Measurements from ENCODE around the gene CORIN.

CORIN gene, protein sequence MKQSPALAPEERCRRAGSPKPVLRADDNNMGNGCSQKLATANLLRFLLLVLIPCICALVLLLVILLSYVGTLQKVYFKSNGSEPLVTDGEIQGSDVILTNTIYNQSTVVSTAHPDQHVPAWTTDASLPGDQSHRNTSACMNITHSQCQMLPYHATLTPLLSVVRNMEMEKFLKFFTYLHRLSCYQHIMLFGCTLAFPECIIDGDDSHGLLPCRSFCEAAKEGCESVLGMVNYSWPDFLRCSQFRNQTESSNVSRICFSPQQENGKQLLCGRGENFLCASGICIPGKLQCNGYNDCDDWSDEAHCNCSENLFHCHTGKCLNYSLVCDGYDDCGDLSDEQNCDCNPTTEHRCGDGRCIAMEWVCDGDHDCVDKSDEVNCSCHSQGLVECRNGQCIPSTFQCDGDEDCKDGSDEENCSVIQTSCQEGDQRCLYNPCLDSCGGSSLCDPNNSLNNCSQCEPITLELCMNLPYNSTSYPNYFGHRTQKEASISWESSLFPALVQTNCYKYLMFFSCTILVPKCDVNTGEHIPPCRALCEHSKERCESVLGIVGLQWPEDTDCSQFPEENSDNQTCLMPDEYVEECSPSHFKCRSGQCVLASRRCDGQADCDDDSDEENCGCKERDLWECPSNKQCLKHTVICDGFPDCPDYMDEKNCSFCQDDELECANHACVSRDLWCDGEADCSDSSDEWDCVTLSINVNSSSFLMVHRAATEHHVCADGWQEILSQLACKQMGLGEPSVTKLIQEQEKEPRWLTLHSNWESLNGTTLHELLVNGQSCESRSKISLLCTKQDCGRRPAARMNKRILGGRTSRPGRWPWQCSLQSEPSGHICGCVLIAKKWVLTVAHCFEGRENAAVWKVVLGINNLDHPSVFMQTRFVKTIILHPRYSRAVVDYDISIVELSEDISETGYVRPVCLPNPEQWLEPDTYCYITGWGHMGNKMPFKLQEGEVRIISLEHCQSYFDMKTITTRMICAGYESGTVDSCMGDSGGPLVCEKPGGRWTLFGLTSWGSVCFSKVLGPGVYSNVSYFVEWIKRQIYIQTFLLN

DNA sequence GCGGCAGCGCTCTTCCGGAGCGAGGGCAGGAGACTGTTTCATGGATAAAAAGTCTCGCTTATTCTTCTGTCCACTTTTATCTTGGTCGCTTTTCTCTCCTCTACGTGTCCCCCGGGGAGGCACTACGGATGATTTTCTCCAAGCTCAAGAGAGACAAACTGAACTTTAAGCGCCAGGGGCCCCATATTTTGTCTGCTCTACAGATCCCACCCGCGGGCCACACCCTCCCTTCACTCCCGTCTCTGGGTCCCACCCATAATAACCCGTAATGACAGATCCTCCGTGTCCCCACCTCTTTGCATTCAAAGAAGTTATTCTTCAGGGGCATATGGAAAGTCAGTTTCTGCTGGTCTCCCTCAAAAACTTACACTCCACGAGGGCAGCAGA, at the start of gene CORIN:
Gene CORIN (minus strand): TSS at position 160 of the 387 bp plus-strand sequence. CDS start 118 bp downstream, at position 42.
- TF ChIP-seq, protein P1, sequence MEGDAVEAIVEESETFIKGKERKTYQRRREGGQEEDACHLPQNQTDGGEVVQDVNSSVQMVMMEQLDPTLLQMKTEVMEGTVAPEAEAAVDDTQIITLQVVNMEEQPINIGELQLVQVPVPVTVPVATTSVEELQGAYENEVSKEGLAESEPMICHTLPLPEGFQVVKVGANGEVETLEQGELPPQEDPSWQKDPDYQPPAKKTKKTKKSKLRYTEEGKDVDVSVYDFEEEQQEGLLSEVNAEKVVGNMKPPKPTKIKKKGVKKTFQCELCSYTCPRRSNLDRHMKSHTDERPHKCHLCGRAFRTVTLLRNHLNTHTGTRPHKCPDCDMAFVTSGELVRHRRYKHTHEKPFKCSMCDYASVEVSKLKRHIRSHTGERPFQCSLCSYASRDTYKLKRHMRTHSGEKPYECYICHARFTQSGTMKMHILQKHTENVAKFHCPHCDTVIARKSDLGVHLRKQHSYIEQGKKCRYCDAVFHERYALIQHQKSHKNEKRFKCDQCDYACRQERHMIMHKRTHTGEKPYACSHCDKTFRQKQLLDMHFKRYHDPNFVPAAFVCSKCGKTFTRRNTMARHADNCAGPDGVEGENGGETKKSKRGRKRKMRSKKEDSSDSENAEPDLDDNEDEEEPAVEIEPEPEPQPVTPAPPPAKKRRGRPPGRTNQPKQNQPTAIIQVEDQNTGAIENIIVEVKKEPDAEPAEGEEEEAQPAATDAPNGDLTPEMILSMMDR (conservative IDR thresholded peaks at IDR 0.05; ENCODE audit: low read depth), result no peak
- ChIA-PET POLR2A (ENCODE audit: low non-redundant PET) (no interaction called here), CTCF (interaction anchor here (0.5 to 1.8 kb wide), 6 partner anchors 10 to 151 kb away, joined by 3 to 7 read pairs (median 3); no protein-coding TSS in a partner anchor)
- H3K27ac ChIP-seq, result no peak within 1 kb of the TSS
- DNase-seq (ENCODE audit: low spot score), result no peak

DNA sequence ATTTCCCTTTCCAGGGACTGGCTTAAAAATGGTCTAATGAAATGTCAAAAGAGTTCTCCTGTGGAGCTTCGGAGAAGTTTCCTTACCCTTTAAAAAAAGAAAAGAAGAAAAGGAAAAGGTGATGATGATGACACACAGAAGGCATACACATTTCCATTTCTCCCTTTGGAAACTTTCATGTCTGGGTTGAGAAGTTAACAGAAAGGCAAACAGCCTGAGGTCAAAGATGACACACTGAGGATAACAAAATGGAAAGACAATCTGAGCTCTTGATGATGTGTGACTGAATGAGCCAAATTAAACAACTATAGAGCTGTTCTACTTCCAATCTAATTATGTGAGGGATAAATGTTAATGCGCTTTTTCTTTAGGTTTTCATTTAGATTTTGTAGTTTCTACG, 44.4 kb upstream of the CORIN start:
- TF ChIP-seq, protein P1 (conservative IDR thresholded peaks at IDR 0.05; ENCODE audit: low read depth), result no peak
- no peak overlapping the region for H3K27ac ChIP-seq
- CTCF ChIA-PET, result no interaction called here
- POLR2A ChIA-PET (ENCODE audit: low non-redundant PET), result no interaction called here
- no peak for DNase-seq (ENCODE audit: low spot score)

DNA sequence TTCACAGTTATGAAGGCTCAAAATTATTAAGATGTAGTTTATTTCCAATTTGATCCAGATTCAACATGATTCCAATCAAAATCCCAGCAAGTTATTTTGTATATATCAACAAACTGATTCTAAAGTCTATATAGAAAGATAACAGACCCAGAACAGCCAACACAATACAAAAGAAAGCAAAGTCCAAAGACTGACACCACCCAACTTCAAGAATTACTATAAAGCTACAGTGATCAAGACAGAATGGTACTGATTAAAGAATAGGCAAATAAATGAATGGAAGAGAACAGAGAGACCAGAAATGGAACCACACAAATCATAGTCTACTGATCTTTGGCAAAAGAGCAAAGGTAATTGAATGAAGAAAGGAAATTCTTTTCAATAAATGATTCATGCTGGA, 41.6 kb upstream of the CORIN start:
- CTCF ChIA-PET, result no interaction called here
- POLR2A ChIA-PET (ENCODE audit: low non-redundant PET), result no interaction called here
- no peak for DNase-seq (ENCODE audit: low spot score)
- no peak overlapping the region for H3K27ac ChIP-seq
- TF ChIP-seq, protein P1 (conservative IDR thresholded peaks at IDR 0.05; ENCODE audit: low read depth), result no peak

DNA sequence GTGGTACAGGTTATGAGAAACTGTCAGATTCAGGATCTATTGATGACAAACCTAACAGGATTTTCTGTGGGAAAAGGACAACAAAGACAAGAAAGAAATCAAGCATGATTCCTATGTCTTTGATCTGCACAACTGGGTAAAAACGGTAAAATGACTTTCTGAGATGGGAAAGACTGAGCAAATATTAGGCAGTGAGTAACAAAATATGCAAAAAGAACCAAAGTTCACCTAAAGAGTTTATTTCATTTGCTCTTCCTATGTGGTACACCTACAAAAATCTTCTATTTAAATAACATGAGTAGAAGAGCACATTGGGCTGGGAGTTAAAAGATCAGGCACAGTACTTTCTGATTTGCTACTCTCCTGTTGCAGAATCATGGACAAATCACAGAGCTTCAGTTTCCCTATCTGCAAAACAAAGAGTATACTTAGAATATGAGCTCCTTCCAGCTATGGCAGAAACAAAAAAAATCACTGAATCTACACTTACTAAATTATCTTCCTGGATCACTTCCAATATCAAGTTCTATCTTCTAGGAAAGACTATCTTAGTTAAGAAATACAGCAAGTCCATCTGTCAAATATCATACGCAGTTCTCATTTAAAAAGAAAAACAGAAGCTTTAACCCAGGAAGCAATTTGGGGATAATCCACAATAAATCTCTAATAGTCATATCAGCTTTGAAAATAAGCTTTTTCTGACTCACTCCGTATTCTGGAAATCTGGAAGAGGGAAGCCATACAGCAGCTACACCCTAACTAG, 39.1 kb upstream of the CORIN start:
- POLR2A ChIA-PET (ENCODE audit: low non-redundant PET), result no interaction called here
- CTCF ChIA-PET, result no interaction called here
- TF ChIP-seq, protein P1 (conservative IDR thresholded peaks at IDR 0.05; ENCODE audit: low read depth), result no peak
- DNase-seq (ENCODE audit: low spot score), result no peak
- no peak overlapping the region for H3K27ac ChIP-seq

DNA sequence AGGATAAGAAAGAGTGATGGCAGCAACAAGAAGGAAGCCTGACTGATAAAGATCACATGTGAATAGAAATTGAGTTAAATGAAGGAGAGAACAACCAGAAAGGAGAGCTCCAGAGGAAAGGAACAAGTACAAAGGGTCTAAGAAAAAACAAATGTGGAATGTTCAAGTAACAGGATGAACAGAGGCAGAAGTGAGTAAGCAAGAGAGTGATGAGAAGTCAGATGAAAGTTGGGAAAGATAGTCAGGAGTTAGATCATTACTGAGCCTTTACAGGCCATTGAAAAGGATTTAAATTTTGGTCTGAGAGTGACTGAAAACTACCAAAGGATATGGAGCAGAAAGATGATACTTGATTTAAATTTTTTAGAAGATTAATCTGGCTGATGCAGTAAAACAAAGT, 38.4 kb upstream of the CORIN start:
- ChIA-PET POLR2A (ENCODE audit: low non-redundant PET) (no interaction called here), CTCF (no interaction called here)
- no peak overlapping the region for H3K27ac ChIP-seq
- no peak for DNase-seq (ENCODE audit: low spot score)
- TF ChIP-seq, protein P1 (conservative IDR thresholded peaks at IDR 0.05; ENCODE audit: low read depth), result no peak
